KOPT-K1 (cell line): ENCODE measurements around the gene DLX4.

Experiments
- H3K27ac ChIP-seq: fragments of 200-600 bp; sonication (generic); 2 replicates; pipeline ENCODE4 v1.5.1; 2016; ENCODE audit warnings: antibody characterized with exemption, mild to moderate bottlenecking, low read depth, low read length; ENCODE audit not compliant: poor library complexity, severe bottlenecking
- H3K36me3 ChIP-seq: fragments of 200-600 bp; sonication (generic); 2 replicates; pipeline ENCODE4 v1.5.1; 2017; ENCODE audit warnings: antibody characterized with exemption, mild to moderate bottlenecking, low read length, moderate library complexity; ENCODE audit not compliant: insufficient read depth
- H3K9me3 ChIP-seq: fragments of 200-600 bp; sonication (generic); 2 replicates; pipeline ENCODE4 v1.5.1; 2017; ENCODE audit warnings: antibody characterized with exemption, low read length, mild to moderate bottlenecking; ENCODE audit not compliant: insufficient read depth, poor library complexity, severe bottlenecking

DLX4 gene

GRCh38 chr17:49971199-49971847, 2.3 kb downstream of the DLX4 start:
- Histone ChIP-seq H3K36me3 (no peaks in the 10 kb centered on the region), H3K27ac (no peak overlapping the region), H3K9me3 (no peaks in the 10 kb centered on the region)

- Histone ChIP-seq H3K27ac (no peak overlapping the region), H3K36me3 (no peaks in the 10 kb centered on the region), H3K9me3 (no peaks in the 10 kb centered on the region)
Measured at GRCh38 chr17:49971848-49972485, 3.0 kb downstream of the DLX4 start.

- Histone ChIP-seq H3K36me3 (no peaks in the 10 kb centered on the region), H3K27ac (no peak overlapping the region), H3K9me3 (no peaks in the 10 kb centered on the region)
Measured at GRCh38 chr17:49972486-49973270, 3.7 kb downstream of the DLX4 start.

GRCh38 chr17:49973271-49973615, 4.3 kb downstream of the DLX4 start:
- no peak overlapping the region for H3K27ac ChIP-seq
- H3K9me3 ChIP-seq, result no peaks in the 10 kb centered on the region
- no peaks in the 10 kb centered on the region for H3K36me3 ChIP-seq

GRCh38 chr17:49975531-49975930, 6.5 kb downstream of the DLX4 start:
- no peaks in the 10 kb centered on the region for H3K36me3 ChIP-seq
- H3K27ac ChIP-seq, result no peak overlapping the region
- no peaks in the 10 kb centered on the region for H3K9me3 ChIP-seq

DNA sequence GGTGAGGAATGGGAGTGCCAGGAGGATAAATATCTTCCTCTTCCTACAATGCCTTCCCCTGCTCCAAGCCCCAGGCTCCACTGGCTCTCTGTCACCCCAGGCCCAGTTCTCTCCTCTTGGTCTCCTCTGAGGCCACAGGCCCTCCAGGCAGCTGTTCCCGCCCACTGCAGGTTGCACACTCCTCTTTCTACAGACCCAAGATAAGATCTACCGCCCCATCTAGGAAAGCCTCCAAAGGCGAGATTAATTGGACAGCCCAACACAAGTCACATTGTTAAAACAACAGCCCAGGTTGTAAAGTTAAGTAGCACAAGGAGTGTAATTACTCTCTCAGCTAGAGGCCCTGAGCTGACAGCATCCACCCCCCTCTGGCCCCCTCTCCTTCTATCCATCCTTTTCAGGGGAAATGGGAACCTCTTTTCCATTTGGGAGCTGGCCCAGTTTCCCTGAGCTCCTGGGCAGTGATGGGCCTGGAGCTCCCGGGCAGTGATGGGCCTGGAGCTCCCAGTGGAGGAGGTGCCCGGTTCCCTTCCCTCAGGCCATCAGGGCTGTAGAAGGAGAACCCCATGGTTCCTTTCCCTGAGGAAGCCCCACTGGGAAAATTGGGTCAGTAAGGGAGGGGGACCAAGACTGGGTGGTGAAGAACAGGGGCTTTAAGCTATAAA, 7.3 kb downstream of the DLX4 start:
- H3K27ac ChIP-seq, result no peak overlapping the region
- H3K9me3 ChIP-seq, result no peaks in the 10 kb centered on the region
- no peaks in the 10 kb centered on the region for H3K36me3 ChIP-seq

DNA sequence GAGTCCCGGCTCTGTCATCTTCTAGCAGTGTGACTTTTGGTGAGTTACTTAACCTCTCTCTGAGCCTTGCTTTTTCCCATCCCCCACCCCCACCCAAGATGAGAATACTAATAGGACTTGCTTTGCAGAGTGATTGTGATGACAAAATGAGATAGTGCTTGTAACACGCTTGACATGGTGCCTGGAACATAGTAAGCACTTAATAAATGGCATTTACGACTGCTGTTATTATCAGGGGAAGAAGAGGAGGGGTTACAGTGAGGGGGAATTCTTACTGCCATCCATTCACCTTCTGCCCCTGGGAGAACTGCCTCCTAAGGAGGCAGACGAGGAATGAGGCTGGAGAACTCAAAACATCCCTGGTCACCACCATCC, 7.8 kb downstream of the DLX4 start:
- Histone ChIP-seq H3K9me3 (no peaks in the 10 kb centered on the region), H3K36me3 (no peaks in the 10 kb centered on the region)

GRCh38 chr17:49977463-49978389, 8.7 kb downstream of the DLX4 start:
- no peaks in the 10 kb centered on the region for H3K36me3 ChIP-seq
- no peaks in the 10 kb centered on the region for H3K9me3 ChIP-seq
- no peak overlapping the region for H3K27ac ChIP-seq

More for the DNA sequence above, 7.8 kb downstream of the DLX4 start:
- no peak overlapping the region for H3K27ac ChIP-seq

DNA sequence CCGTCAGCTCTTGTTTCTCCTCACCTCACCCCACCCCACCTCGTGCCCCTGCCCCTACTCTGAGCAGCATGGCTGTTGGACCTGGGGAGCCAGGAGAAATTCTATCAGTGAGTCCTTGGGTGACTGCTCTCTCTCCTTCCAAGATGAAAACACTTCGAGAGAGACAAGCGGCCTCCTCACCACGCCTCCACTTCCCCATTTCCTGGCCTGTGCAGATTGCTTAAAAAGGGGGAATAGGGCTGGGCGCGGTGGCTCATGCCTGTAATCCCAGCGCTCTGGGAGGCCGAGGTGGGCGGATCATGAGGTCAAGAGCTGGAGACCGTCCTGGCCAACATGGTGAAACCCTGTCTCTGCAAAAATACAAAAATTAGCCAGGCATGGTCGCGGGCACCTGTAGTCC, 9.5 kb downstream of the DLX4 start:
- H3K27ac ChIP-seq, result no peak overlapping the region
- H3K36me3 ChIP-seq, result no peaks in the 10 kb centered on the region
- no peaks in the 10 kb centered on the region for H3K9me3 ChIP-seq

GRCh38 chr17:49979748-49980479, 10.9 kb downstream of the DLX4 start:
- H3K9me3 ChIP-seq, result no peaks in the 10 kb centered on the region
- no peak overlapping the region for H3K27ac ChIP-seq
- no peaks in the 10 kb centered on the region for H3K36me3 ChIP-seq

DNA sequence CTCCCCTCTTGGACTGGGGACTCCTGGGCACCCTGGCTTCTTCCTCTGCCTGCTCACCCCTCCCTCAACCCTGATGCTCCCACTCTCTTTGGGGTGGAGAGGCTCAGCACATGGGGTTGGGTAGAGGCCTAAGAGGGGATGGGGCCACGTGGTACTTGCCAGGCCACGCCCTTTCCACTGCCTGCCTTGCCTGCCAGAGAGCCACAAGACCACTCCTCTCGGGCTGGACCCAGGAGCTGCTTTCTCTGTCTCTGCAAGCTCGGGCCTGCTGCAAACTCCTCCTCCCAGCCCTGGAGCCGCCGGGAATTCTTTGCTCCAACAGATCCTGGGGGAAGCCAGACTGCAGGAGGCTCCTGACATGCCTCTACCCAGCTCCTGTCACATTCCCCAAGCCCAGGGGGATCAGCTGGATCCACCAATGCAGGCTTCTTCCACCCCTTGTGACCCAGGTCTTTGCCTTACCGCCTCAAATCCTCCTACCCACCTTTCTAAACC, 11.8 kb downstream of the DLX4 start:
- H3K27ac ChIP-seq, result no peak overlapping the region
- no peaks in the 10 kb centered on the region for H3K9me3 ChIP-seq
- no peaks in the 10 kb centered on the region for H3K36me3 ChIP-seq

DNA sequence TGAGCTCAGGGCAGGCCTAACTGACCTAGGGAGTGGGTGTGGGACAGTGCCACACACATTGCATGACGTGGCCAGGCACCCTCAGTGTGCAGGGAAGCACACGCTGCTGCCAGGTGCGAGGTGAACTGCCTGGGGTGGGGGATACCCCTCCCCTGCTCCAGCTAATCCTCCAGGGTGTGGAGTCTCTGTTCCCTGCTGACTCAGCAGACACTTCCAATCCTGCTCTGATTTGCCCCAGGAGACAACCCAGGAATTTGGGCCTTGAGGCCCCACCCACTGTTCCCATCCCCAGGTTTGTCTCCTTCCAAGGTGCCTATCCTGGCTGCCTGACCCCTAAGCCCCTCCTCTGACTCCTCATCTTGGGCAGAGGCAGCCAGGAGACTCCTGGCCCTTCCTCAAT, 15.3 kb downstream of the DLX4 start:
- Histone ChIP-seq H3K36me3 (no peaks in the 10 kb centered on the region), H3K27ac (no peak overlapping the region)

DNA sequence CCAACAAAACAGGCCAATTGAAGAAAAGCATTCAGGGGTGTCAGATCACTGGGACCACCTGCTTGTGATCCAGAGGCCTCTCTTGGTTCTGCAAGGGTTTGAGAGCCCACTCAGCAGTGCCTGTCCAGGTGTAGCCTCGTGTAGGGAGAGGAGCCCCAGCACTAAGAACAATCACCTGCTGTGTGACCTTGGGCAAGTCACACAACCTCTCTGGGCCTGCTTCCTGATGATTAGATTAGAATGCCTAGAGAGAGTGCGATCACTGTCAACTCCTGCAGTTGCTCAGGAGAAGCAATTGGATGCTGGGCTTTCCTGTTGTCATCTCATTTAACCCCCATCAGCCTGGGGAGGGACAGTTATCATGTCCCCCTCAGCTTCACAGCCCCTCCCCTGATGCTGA, 15.8 kb downstream of the DLX4 start:
- H3K27ac ChIP-seq, result no peak overlapping the region
- no peaks in the 10 kb centered on the region for H3K36me3 ChIP-seq
- H3K9me3 ChIP-seq, result no peaks in the 10 kb centered on the region

More for the DNA sequence above, 15.3 kb downstream of the DLX4 start:
- H3K9me3 ChIP-seq, result no peaks in the 10 kb centered on the region
